WTC11 (cell line): ENCODE results near the gene ARHGAP29.

Source experiments
- ESRRA ChIP-seq: sonication (generic); formaldehyde crosslinking; IDR thresholded peaks from 2 replicates; pipeline ENCODE4 v1.8.1; 2022; ENCODE audit warnings: mild to moderate bottlenecking, missing genetic modification reagents, borderline replicate concordance
- TEAD1 ChIP-seq: sonication (generic); formaldehyde crosslinking; IDR thresholded peaks from 2 replicates; pipeline ENCODE4 v1.8.0; 2022; ENCODE audit warnings: mild to moderate bottlenecking, missing genetic modification reagents
- ZNF423 ChIP-seq: fragments of 250-450 bp; sonication (Bioruptor Pico); IDR thresholded peaks from 2 replicates; pipeline ENCODE4 v2.1.2; 2022; ENCODE audit warnings: mild to moderate bottlenecking, moderate library complexity

DNA sequence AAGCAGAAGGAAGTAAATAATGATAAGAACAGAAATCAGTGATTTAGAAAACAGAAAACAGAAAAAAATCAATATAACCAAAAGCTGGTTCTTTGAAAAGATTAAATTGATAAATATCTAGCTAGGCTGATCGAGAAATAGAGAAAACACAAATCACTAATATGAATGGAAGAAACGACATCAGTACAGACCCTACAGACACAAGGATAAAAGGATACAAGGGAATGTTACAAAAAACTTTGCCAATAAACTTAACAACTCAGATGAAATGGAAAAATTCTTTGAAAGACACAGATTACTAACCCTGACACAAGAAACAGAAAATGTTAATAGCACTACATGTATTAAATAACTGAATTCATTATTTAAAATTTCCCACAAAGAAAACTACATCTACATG lies 6.3 kb upstream of the ARHGAP29 start:
- TF ChIP-seq ZNF423 (CRISPR knock-in tag) = no peak
- no peak for TF ChIP-seq TEAD1 (CRISPR knock-in tag)
- TF ChIP-seq ESRRA (CRISPR knock-in tag) = no peak
